ENCODE measurements around the gene HMX2.

Gene HMX2

DNA sequence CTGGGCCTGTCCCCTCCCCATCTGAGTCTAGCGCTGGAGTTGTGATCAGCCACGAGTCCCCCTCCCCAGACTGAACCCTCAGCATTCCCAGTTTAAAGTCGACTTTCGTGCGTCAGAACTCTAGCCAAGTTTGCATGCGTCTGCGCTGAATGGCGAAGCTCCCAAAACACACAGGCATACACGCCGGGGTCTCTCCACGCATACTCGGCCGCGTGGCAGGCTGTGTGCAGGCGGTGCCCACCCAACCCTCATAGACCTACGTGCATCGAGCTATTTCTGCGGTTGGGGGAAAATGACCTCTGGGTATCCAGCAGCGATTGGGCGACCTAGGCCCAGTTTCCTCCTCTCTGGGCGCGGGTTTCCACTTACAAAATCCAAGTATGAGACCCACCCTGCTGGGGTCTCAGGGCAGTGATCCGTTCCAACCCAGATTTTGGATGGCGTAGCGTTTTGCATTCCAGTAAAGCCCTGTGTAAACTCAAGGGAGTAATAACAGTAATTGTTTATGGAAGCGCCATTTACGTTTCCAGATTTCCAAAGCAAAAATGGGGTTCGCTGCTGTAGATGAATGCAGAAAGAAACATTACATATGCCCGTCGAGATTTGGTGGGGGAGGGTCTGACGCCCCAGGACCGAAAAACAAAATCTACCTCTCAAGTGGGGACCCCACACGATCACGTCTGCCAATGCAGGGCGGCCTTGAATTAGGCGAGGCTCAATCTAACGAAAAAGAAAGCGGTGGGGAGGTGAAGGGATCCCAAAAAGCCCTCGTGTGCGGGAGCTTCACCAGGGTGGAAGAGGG lies 14.2 kb upstream of the HMX2 start:
- ATAC-seq (replicated peaks) = no peak
- H3K36me3 Mint-ChIP-seq (ENCODE audit: insufficient read depth) = peaks cover 15% of the 10 kb centered on the region
- H3K4me1 Mint-ChIP-seq (ENCODE audit: low read depth in 2 of 2) = peaks cover 19 to 24% of the 10 kb centered on the region in 2 donors
- DNase-seq = no peak
- peaks cover 72 to 84% of the 10 kb centered on the region in 2 donors for H3K27me3 Mint-ChIP-seq
- H3K4me3 Mint-ChIP-seq = peak overlapping the region; percentile 56 to 69
- peak overlapping the region in 1 of 2 donors; percentile 22 for H3K27ac Mint-ChIP-seq
- H3K9me3 Mint-ChIP-seq = no peaks in the 10 kb centered on the region

DNA sequence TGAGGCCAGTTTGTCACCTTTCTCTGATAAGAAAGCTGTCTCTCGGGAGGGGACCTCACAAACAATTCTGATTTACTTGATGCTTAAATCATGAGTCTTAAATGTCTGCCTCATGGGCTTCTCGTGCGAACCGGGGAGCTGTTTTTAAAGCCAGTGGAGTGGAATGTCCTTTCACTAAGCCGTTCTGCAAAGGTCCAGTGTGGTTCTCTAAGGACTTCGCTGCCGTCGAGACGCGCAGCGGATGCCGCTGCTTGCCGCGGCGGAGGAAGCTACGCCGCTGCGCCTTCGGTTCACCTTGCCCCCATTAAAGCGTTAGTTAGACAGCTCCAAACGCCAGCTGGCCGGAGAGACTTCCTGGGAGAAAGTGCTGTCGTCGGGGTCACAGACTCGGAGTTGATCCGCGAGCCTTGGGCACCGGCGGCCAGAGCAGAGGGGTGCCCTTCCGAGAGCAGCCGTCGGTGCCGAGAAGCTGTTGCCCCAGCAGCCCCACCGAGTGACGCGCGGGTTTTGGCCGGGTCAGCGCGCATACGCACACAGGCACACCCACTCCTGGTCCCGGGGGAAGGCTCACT lies 13.5 kb upstream of the HMX2 start:
- Mint-ChIP-seq H3K4me3 (peak overlapping the region; percentile 56 to 69), H3K27ac (peak overlapping the region in 1 of 2 donors; percentile 22), H3K36me3 (ENCODE audit: insufficient read depth) (peaks cover 15% of the 10 kb centered on the region), H3K9me3 (no peaks in the 10 kb centered on the region), H3K27me3 (peaks cover 72 to 84% of the 10 kb centered on the region in 2 donors), H3K4me1 (ENCODE audit: low read depth in 2 of 2) (peaks cover 19 to 27% of the 10 kb centered on the region in 2 donors)
- no peak for ATAC-seq (replicated peaks)
- DNase-seq = no peak

- DNase-seq (no peak), ATAC-seq (replicated peaks) (no peak)
- H3K36me3 Mint-ChIP-seq (ENCODE audit: insufficient read depth) = peaks cover 15% of the 10 kb centered on the region
- H3K4me1 Mint-ChIP-seq (ENCODE audit: low read depth in 2 of 2) = peaks cover 19 to 32% of the 10 kb centered on the region in 2 donors
- H3K27me3 Mint-ChIP-seq = peaks cover 72 to 84% of the 10 kb centered on the region in 2 donors
- H3K27ac Mint-ChIP-seq = no peak overlapping the region
- H3K4me3 Mint-ChIP-seq = peak overlapping the region; percentile 69 to 86
- no peaks in the 10 kb centered on the region for H3K9me3 Mint-ChIP-seq
Observed at GRCh38 chr10:123134915-123135414, 13.0 kb upstream of the HMX2 start.

GRCh38 chr10:123135415-123136141 lies 12.4 kb upstream of the HMX2 start, which contains the start of gene HMX3:
Gene HMX3, plus strand, starts transcription at chr10:123135970. Its CDS starts 81 bp downstream, at chr10:123136051.
- Mint-ChIP-seq H3K27me3 (peaks cover 72 to 84% of the 10 kb centered on the region in 2 donors), H3K9me3 (no peaks in the 10 kb centered on the region), H3K4me3 (peak within 1 kb of the TSS; percentile 84 to 86), H3K36me3 (ENCODE audit: insufficient read depth) (peaks cover 15% of the 10 kb centered on the region), H3K4me1 (ENCODE audit: low read depth in 2 of 2) (peaks cover 24 to 37% of the 10 kb centered on the region in 2 donors), H3K27ac (peak within 1 kb of the TSS in 1 of 2 donors; percentile 16)
- DNase-seq = no peak
- ATAC-seq (replicated peaks) = peak; percentile 35

DNA sequence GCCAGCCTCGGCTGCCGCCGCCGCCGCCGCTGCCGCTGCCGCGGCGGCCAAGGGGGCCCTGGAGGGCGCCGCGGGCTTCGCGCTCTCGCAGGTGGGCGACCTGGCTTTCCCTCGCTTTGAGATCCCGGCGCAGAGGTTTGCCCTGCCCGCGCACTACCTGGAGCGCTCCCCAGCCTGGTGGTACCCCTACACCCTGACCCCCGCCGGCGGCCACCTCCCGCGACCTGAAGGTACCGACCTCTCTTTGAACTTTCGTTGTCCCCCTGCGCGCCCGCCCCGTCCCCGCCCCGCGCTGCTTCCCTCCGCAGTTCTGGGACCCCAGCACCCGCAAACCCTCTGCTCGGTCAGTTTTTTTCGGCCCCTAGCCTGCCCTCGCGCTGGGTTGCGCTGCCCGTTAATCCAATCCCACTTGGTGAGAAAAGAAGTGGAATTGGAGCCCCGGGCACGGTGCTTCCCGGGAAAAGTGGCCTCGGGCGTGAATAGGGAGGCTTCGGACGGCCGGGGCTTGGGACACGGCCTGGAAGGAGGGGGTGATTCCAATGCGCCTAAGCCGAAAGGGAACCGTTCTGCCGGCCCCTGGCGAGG lies 11.6 kb upstream of the HMX2 start:
- ATAC-seq (replicated peaks) (no peak), DNase-seq (no peak)
- peak overlapping the region; percentile 84 to 86 for H3K4me3 Mint-ChIP-seq
- peaks cover 15% of the 10 kb centered on the region for H3K36me3 Mint-ChIP-seq (ENCODE audit: insufficient read depth)
- no peaks in the 10 kb centered on the region for H3K9me3 Mint-ChIP-seq
- peak overlapping the region in 1 of 2 donors; percentile 16 for H3K27ac Mint-ChIP-seq
- peaks cover 74 to 84% of the 10 kb centered on the region in 2 donors for H3K27me3 Mint-ChIP-seq
- peaks cover 24 to 37% of the 10 kb centered on the region in 2 donors for H3K4me1 Mint-ChIP-seq (ENCODE audit: low read depth in 2 of 2)

DNA sequence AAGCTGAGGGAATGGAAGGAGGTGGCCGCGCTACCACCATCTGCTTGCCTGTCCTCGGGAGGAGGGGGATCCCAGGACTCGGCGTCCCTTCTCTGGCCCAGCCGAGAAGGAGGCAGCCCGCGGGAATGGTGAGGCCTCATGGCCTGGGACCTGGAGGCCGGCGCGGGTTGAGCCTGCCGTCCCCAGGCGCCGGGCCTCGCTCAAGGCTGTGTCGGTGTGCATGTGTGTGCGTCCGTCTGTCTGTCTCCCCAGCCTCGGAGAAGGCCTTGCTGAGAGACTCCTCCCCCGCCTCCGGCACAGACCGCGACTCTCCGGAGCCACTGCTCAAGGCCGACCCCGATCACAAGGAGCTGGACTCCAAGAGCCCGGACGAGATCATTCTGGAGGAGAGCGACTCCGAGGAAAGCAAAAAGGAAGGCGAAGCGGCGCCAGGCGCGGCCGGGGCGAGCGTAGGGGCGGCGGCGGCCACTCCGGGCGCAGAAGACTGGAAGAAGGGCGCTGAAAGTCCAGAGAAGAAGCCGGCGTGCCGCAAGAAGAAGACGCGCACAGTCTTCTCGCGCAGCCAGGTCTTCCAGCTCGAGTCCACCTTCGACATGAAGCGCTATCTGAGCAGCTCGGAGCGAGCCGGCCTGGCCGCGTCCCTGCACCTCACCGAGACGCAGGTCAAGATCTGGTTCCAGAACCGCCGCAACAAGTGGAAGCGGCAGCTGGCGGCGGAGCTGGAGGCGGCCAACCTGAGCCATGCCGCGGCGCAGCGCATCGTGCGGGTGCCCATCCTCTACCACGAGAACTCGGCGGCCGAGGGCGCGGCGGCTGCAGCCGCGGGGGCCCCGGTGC lies 10.9 kb upstream of the HMX2 start:
- Mint-ChIP-seq H3K27ac (peak overlapping the region in 1 of 2 donors; percentile 16), H3K36me3 (ENCODE audit: insufficient read depth) (peaks cover 17% of the 10 kb centered on the region), H3K27me3 (peaks cover 74 to 84% of the 10 kb centered on the region in 2 donors), H3K9me3 (no peaks in the 10 kb centered on the region), H3K4me3 (peak overlapping the region; percentile 84 to 86), H3K4me1 (ENCODE audit: low read depth in 2 of 2) (peaks cover 24 to 41% of the 10 kb centered on the region in 2 donors)
- ATAC-seq (replicated peaks) = peak; percentile 31
- DNase-seq = no peak

- peaks cover 16 to 40% of the 10 kb centered on the region in 2 donors for H3K4me1 Mint-ChIP-seq (ENCODE audit: low read depth in 2 of 2)
- H3K4me3 Mint-ChIP-seq = peak overlapping the region in 1 of 2 donors; percentile 56
- ATAC-seq (replicated peaks) = no peak
- peaks cover 76 to 84% of the 10 kb centered on the region in 2 donors for H3K27me3 Mint-ChIP-seq
- H3K9me3 Mint-ChIP-seq = no peaks in the 10 kb centered on the region
- H3K36me3 Mint-ChIP-seq (ENCODE audit: insufficient read depth) = peaks cover 19% of the 10 kb centered on the region
- H3K27ac Mint-ChIP-seq = peak overlapping the region in 1 of 2 donors; percentile 11
- no peak for DNase-seq
Observed at GRCh38 chr10:123139165-123139520, 8.8 kb upstream of the HMX2 start.

GRCh38 chr10:123139521-123140163 lies 8.3 kb upstream of the HMX2 start:
- DNase-seq = no peak
- Mint-ChIP-seq H3K36me3 (ENCODE audit: insufficient read depth) (peaks cover 17% of the 10 kb centered on the region), H3K27me3 (peaks cover 76 to 84% of the 10 kb centered on the region in 2 donors), H3K27ac (peak overlapping the region in 1 of 2 donors; percentile 11), H3K9me3 (no peaks in the 10 kb centered on the region), H3K4me3 (peak overlapping the region in 1 of 2 donors; percentile 56), H3K4me1 (ENCODE audit: low read depth in 2 of 2) (peaks cover 17 to 41% of the 10 kb centered on the region in 2 donors)
- ATAC-seq (replicated peaks) = no peak

GRCh38 chr10:123140164-123140982 lies 7.6 kb upstream of the HMX2 start:
- Mint-ChIP-seq H3K27me3 (peaks cover 83 to 89% of the 10 kb centered on the region in 2 donors), H3K27ac (no peak overlapping the region), H3K9me3 (no peaks in the 10 kb centered on the region), H3K36me3 (ENCODE audit: insufficient read depth) (peaks cover 17% of the 10 kb centered on the region), H3K4me3 (peak overlapping the region; percentile 48 to 56), H3K4me1 (ENCODE audit: low read depth in 2 of 2) (peaks cover 22 to 48% of the 10 kb centered on the region in 2 donors)
- ATAC-seq (replicated peaks) = no peak
- DNase-seq = no peak

- Mint-ChIP-seq H3K4me1 (ENCODE audit: low read depth in 2 of 2) (peaks cover 28 to 53% of the 10 kb centered on the region in 2 donors), H3K9me3 (no peaks in the 10 kb centered on the region), H3K4me3 (no peak overlapping the region), H3K27me3 (peaks cover 89 to 95% of the 10 kb centered on the region in 2 donors), H3K36me3 (ENCODE audit: insufficient read depth) (peaks cover 20% of the 10 kb centered on the region), H3K27ac (no peak overlapping the region)
- no peak for DNase-seq
- no peak for ATAC-seq (replicated peaks)
Observed at GRCh38 chr10:123140983-123141390, 6.9 kb upstream of the HMX2 start.

Measured in effector memory CD8-positive, alpha-beta T cell (primary cell).